HepG2 (cell line): ENCODE results near the gene ARID1A. TPM values are rescaled to one million over a fixed set of nuclear protein-coding genes. Genes with fewer than 3 reads are reported as not detected.
A peak's percentile ranks its signal among the peaks of the same experiment; 100 is the strongest.

Experiments used
- ATAC-seq: fragments of 200-7000 bp; cut with Tn5 transposase; 3 replicates; pipeline ENCODE4 v1.9.1; 2020; ENCODE audit warnings: mild to moderate bottlenecking, moderate library complexity
- BruUV-seq: library from RNA; stranded (reverse); fragments of 400-500 nt; replicated peaks from 2 replicates; lab custom pipeline; 2021; lab: Mats Ljungman, UMichigan
- CTCF ChIA-PET: fragments of 300-600 bp; formaldehyde crosslinking; extraction: SDS; loops from one replicate; lab custom pipeline; 2021; ENCODE audit warnings: low total read pairs, inconsistent platforms, low intra/inter-chr PET ratio; lab: Yijun Ruan, JAX
- POLR2A ChIA-PET: fragments of 350-600 bp; sonication (Branson Sonifier 250); formaldehyde crosslinking; loops from one replicate; lab custom pipeline; 2020; ENCODE audit warnings: antibody characterized with exemption, inconsistent platforms; lab: Yijun Ruan, JAX
- DNase-seq: peaks from one replicate; pipeline ENCODE4 v3.0.0-alpha.2; 2015; ENCODE audit warnings: low spot score
- FAIRE-seq: peaks from 3 replicates; lab custom pipeline; 2011; peaks lifted over from hg19 to GRCh38; lab: Jason Lieb, UNC
- H2AFZ ChIP-seq: one replicate; pipeline ENCODE4 v1.6.1; 2011; ENCODE audit warnings: low read length, inconsistent platforms
- H3K27ac ChIP-seq: fragments of 300-600 bp; 3 replicates; pipeline ENCODE4 v1.8.0; 2011; ENCODE audit warnings: mixed run types, mild to moderate bottlenecking, mixed read lengths, low read length, inconsistent platforms; ENCODE audit not compliant: insufficient read depth; ENCODE audit errors: extremely low read length
- H3K27me3 ChIP-seq, 2 experiments: fragments of 200-600 bp in 1 of 2; 2 replicates in 1 of 2; 3 replicates in 1 of 2; pipeline versions ENCODE4 v1.6.0 to v1.8.0; 2011; ENCODE audit warnings: low read length in 2 of 2, mild to moderate bottlenecking in 2 of 2, moderate library complexity in 2 of 2, inconsistent platforms in 1 of 2; ENCODE audit not compliant: insufficient read depth in 2 of 2, control insufficient read depth in 1 of 2
- H3K36me3 ChIP-seq, 2 experiments: fragments of 200-600 bp in 1 of 2; replicated peaks in 1 of 2; 2 replicates in 1 of 2; 3 replicates in 1 of 2; pipeline versions ENCODE4 v1.5.1 to v1.8.0; 2011; ENCODE audit warnings: low read length in 2 of 2, inconsistent platforms in 1 of 2; ENCODE audit not compliant: insufficient read depth in 2 of 2, control insufficient read depth in 1 of 2
- H3K4me1 ChIP-seq: 2 replicates; pipeline ENCODE4 v1.5.1; 2012; ENCODE audit warnings: low read length, inconsistent platforms; ENCODE audit not compliant: insufficient read depth
- H3K4me2 ChIP-seq: 2 replicates; pipeline ENCODE4 v1.6.0; 2011; ENCODE audit warnings: low read depth, low read length, inconsistent platforms
- H3K4me3 ChIP-seq, 3 experiments: fragments of 200-600 bp in 1 of 3; sonication (generic), shearing (Covaris generic) in 1 of 3; replicated peaks in 1 of 3; 2 replicates each; pipeline ENCODE4 v1.5.1; 2011 to 2016; ENCODE audit warnings: low read length in 3 of 3, inconsistent platforms in 2 of 3, low read depth in 2 of 3, mild to moderate bottlenecking in 2 of 3, control low read depth in 1 of 3, mixed read lengths in 1 of 3; ENCODE audit not compliant: insufficient read depth in 1 of 3
- H3K79me2 ChIP-seq: one replicate; pipeline ENCODE4 v1.6.1; 2011; ENCODE audit warnings: low read length, inconsistent platforms; ENCODE audit not compliant: insufficient read depth
- H3K9ac ChIP-seq: 2 replicates; pipeline ENCODE4 v1.6.0; 2011; ENCODE audit warnings: mild to moderate bottlenecking, low read depth, low read length, inconsistent platforms; ENCODE audit not compliant: insufficient read depth
- H3K9me3 ChIP-seq: 2 replicates; pipeline ENCODE4 v1.5.1; 2012; ENCODE audit warnings: mild to moderate bottlenecking, low read length
- H4K20me1 ChIP-seq: 2 replicates; pipeline ENCODE4 v1.6.0; 2011; ENCODE audit warnings: inconsistent platforms, mild to moderate bottlenecking, low read length, moderate library complexity; ENCODE audit not compliant: insufficient read depth
- CEBPB ChIP-seq: IDR thresholded peaks from 2 replicates; pipeline ENCODE4 v1.6.1; 2011; ENCODE audit warnings: low read depth, low read length, improper control_type of control experiment, borderline replicate concordance
- ESRRA ChIP-seq: sonication (generic); formaldehyde crosslinking; IDR thresholded peaks from 2 replicates; pipeline ENCODE4 v1.5.1; 2020; ENCODE audit warnings: mild to moderate bottlenecking, low read depth, missing genetic modification reagents
- PRDM15 ChIP-seq: sonication (generic); formaldehyde crosslinking; IDR thresholded peaks from 2 replicates; pipeline ENCODE4 v1.4.0; 2020; ENCODE audit warnings: missing genetic modification reagents
- ZNF230 ChIP-seq: sonication (generic); formaldehyde crosslinking; IDR thresholded peaks from 2 replicates; pipeline ENCODE4 v1.4.0; 2020; ENCODE audit warnings: mild to moderate bottlenecking, missing genetic modification reagents
- WGBS: methylation state at CpG from one replicate; pipeline ENCODE4 v1.1.6; 2017; ENCODE audit warnings: low lambda C conversion rate; 5-methylcytosine and 5-hydroxymethylcytosine counted together
- in situ Hi-C: cut with HindIII; loops from 2 replicates; pipeline ENCODE4 v1.10.0; 2017; ENCODE audit warnings: low pct_unique_long_range_greater_than_20kb; ENCODE audit not compliant: extremely low pct_ligation_motif_present
- intact Hi-C: fragments of 100-400 bp; cut with micrococcal nuclease; formaldehyde crosslinking; loops from one replicate; pipeline ENCODE4 v1.10.0; 2022; ENCODE audit not compliant: unreplicated experiment
- polyA plus RNA-seq, 8 experiments: library from polyadenylated mRNA; depleted of rRNA in 3 of 8; stranded (reverse) in 7 of 8; unstranded in 1 of 8; fragments of >200 nt; fragmentation: Illumina TruSeq in 4 of 8; extraction: Trizol in 4 of 8; gene quantifications; 2 replicates each; pipeline versions ENCODE4 v1.2.1 to v1.2.3, GENCODE V29; 2011 to 2016; ENCODE audit warnings: low read depth in 4 of 8, missing spikeins in 1 of 8, mixed read lengths in 1 of 8; ENCODE audit not compliant: insufficient read depth in 1 of 8
- total RNA-seq, 5 experiments: library from RNA; depleted of rRNA; stranded (reverse); fragments of >200 nt; fragmentation: Illumina TruSeq; extraction: Trizol; gene quantifications; 2 replicates each; pipeline ENCODE4 v1.2.3, GENCODE V29; 2016; ENCODE audit warnings: low read depth in 1 of 5

The ARID1A gene
- total and polyA plus RNA-seq, 2 of the 13 experiments (the other 11 are each of a cell fraction or from before 2014, with no cell fraction given): 11.9 to 15.9 TPM

GRCh38 chr1:26686795-26687194 is 9.0 kb upstream of the ARID1A start:
- ATAC-seq (no peak), DNase-seq (no peak), FAIRE-seq (no peak)
- no peak overlapping the region for H3K4me3 ChIP-seq
- H3K27me3 ChIP-seq: no peaks in the 10 kb centered on the region
- in situ Hi-C loops: no loop called here
- ChIA-PET CTCF (no interaction called here), POLR2A (no interaction called here)
- no TSS peak for BruUV-seq
- H3K9ac ChIP-seq: no peak overlapping the region
- H3K79me2 ChIP-seq: no peaks in the 10 kb centered on the region
- WGBS: 2% methylated on average over 1 of the region's 1 CpG
- peak; percentile 98 for TF ChIP-seq PRDM15 (CRISPR knock-in tag)
- no peak for TF ChIP-seq ESRRA (CRISPR knock-in tag)
- H3K4me1 ChIP-seq: peaks cover 23% of the 10 kb centered on the region
- H3K4me2 ChIP-seq: no peak overlapping the region
- intact Hi-C loops: no loop called here
- H3K27ac ChIP-seq: no peak overlapping the region
- no peak overlapping the region for H2AFZ ChIP-seq
- no peaks in the 10 kb centered on the region for H3K9me3 ChIP-seq
- H3K36me3 ChIP-seq: no peaks in the 10 kb centered on the region
- H4K20me1 ChIP-seq: no peaks in the 10 kb centered on the region

DNA sequence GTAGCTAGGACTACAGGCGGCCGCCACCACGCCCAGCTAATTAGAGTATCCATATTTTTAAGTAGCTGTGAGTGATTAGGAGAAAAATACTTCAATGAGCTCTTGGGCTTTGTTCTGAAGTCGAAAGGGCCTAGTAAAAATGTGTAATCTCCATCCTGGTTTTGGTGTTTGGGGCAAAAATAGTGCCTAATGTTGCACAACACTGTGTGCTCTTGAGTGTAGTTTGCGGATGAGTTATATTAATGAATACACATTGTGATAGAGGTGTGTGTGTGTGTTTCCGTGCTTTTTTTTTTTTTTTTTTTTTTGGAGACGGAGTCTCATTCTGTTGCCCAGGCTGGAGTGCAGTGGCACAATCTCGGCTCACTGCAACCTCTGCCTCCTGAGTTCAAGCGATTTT is 6.3 kb upstream of the ARID1A start:
- DNase-seq: no peak
- Histone ChIP-seq H2AFZ (no peak overlapping the region), H3K4me3 (no peak overlapping the region), H3K9ac (no peak overlapping the region), H3K79me2 (no peaks in the 10 kb centered on the region), H3K27ac (no peak overlapping the region), H3K27me3 (no peaks in the 10 kb centered on the region), H3K36me3 (no peaks in the 10 kb centered on the region), H4K20me1 (no peaks in the 10 kb centered on the region), H3K9me3 (no peaks in the 10 kb centered on the region), H3K4me1 (peaks cover 41% of the 10 kb centered on the region), H3K4me2 (no peak overlapping the region)
- CTCF ChIA-PET: no interaction called here
- intact Hi-C loops: no loop called here
- BruUV-seq: no TSS peak
- no peak for FAIRE-seq
- WGBS: 85% methylated on average over 9 of the region's 9 CpGs
- no peak for ATAC-seq
- in situ Hi-C loops: no loop called here
- TF ChIP-seq CEBPB (peak; percentile 51; the same call in 1 of the 2 replicates), ZNF230 (CRISPR knock-in tag) (no peak)
- POLR2A ChIA-PET: interaction anchor here (6.4 kb wide), 1 partner anchor 97 kb away, joined by 127 read pairs; the partner anchor contains the start of gene PIGV
